ENCODE data around the gene CHPF. TPM values are rescaled to one million over a fixed set of nuclear protein-coding genes. Genes with fewer than 3 reads are reported as not detected.

Gene CHPF
- total and polyA plus RNA-seq, 2 experiments from 2014 or later: 180 to 315 TPM

- H3K79me2 ChIP-seq: no peaks in the 10 kb centered on the region
- H3K4me3 ChIP-seq: no peak overlapping the region
- no peak overlapping the region for H2AFZ ChIP-seq
- peaks cover 53% of the 10 kb centered on the region for H3K27me3 ChIP-seq
- H4K20me1 ChIP-seq (ENCODE audit: insufficient read depth, poor library complexity, severe bottlenecking): no peaks in the 10 kb centered on the region
- no peaks in the 10 kb centered on the region for H3K36me3 ChIP-seq (replicated peaks; ENCODE audit: insufficient read depth, low read depth)
- H3K4me1 ChIP-seq (ENCODE audit: insufficient read depth): peaks cover 6% of the 10 kb centered on the region
- H3K4me2 ChIP-seq: no peak overlapping the region
- no peak overlapping the region for H3K27ac ChIP-seq
- no peak for DNase-seq (ENCODE audit: low spot score)
- no peaks in the 10 kb centered on the region for H3K9me3 ChIP-seq (ENCODE audit: low read depth)
- TF ChIP-seq EZH2 (IDR thresholded peaks at IDR 0.05; ENCODE audit: borderline replicate concordance): no peak
- TF ChIP-seq, protein P1, sequence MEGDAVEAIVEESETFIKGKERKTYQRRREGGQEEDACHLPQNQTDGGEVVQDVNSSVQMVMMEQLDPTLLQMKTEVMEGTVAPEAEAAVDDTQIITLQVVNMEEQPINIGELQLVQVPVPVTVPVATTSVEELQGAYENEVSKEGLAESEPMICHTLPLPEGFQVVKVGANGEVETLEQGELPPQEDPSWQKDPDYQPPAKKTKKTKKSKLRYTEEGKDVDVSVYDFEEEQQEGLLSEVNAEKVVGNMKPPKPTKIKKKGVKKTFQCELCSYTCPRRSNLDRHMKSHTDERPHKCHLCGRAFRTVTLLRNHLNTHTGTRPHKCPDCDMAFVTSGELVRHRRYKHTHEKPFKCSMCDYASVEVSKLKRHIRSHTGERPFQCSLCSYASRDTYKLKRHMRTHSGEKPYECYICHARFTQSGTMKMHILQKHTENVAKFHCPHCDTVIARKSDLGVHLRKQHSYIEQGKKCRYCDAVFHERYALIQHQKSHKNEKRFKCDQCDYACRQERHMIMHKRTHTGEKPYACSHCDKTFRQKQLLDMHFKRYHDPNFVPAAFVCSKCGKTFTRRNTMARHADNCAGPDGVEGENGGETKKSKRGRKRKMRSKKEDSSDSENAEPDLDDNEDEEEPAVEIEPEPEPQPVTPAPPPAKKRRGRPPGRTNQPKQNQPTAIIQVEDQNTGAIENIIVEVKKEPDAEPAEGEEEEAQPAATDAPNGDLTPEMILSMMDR (IDR thresholded peaks at IDR 0.05; ENCODE audit: poor library complexity): no peak
- H3K9me2 ChIP-seq (replicated peaks; ENCODE audit: insufficient read depth): no peaks in the 10 kb centered on the region
- 93% methylated on average over 5 of the region's 9 CpGs for WGBS (ENCODE audit: low lambda C conversion rate, missing lambda C conversion rate)
These were observed 54.3 kb downstream of the CHPF start for GRCh38 chr2:219489315-219489714.

Small RNA genes within 50 kb of the gene (microRNA-seq; reads per million reads assigned to microRNA genes)
- 3.1 reads per million for gene MIR3132

Small RNA genes within 50 kb of the gene (small RNA-seq; reads per million reads assigned to genes)
- gene MIR3132: not detected
- not detected for gene RN7SKP213

Other genes starting within 250 kb of the CHPF start
- 3.5 and 4.6 TPM in 2 replicates for gene PTPRN, start 234.4 kb downstream of the CHPF start, total RNA-seq
- 9.8 and 9.9 TPM in 2 replicates for gene PTPRN, start 234.4 kb downstream of the CHPF start, polyA plus RNA-seq
- gene RESP18, start 211.1 kb downstream of the CHPF start, total RNA-seq: not detected in 2 replicates
- not detected in 2 replicates for gene RESP18, start 211.1 kb downstream of the CHPF start, polyA plus RNA-seq
- 53.5 and 72.0 TPM in 2 replicates for gene DNPEP, start 155.9 kb downstream of the CHPF start, total RNA-seq
- 79.0 and 87.7 TPM in 2 replicates for gene DNPEP, start 155.9 kb downstream of the CHPF start, polyA plus RNA-seq
- gene DES, start 125.4 kb downstream of the CHPF start, total RNA-seq: 103 and 114 TPM in 2 replicates
- gene DES, start 125.4 kb downstream of the CHPF start, polyA plus RNA-seq: 58.5 and 60.9 TPM in 2 replicates
- gene SPEG, start 109.0 kb downstream of the CHPF start, total RNA-seq: 21.1 and 21.6 TPM in 2 replicates
- gene SPEG, start 109.0 kb downstream of the CHPF start, polyA plus RNA-seq: 35.8 and 40.0 TPM in 2 replicates
- gene GMPPA, start 44.9 kb downstream of the CHPF start, total RNA-seq: 51.3 and 76.5 TPM in 2 replicates
- gene GMPPA, start 44.9 kb downstream of the CHPF start, polyA plus RNA-seq: 67.8 and 75.6 TPM in 2 replicates
- gene ASIC4, start 29.3 kb downstream of the CHPF start, total RNA-seq: not detected in 2 replicates
- gene ASIC4, start 29.3 kb downstream of the CHPF start, polyA plus RNA-seq: 0.07 TPM in 1 of 2 replicates, not detected in the other
- gene TMEM198, start 219 bp upstream of the CHPF start, total RNA-seq: 7.3 and 8.0 TPM in 2 replicates
- 10.4 and 12.2 TPM in 2 replicates for gene TMEM198, start 219 bp upstream of the CHPF start, polyA plus RNA-seq
- gene OBSL1, start 27.7 kb upstream of the CHPF start, total RNA-seq: 72.4 and 84.6 TPM in 2 replicates
- gene OBSL1, start 27.7 kb upstream of the CHPF start, polyA plus RNA-seq: 61.0 and 73.7 TPM in 2 replicates
- gene INHA, start 28.5 kb upstream of the CHPF start, total RNA-seq: 3.3 and 5.6 TPM in 2 replicates
- 8.1 and 9.2 TPM in 2 replicates for gene INHA, start 28.5 kb upstream of the CHPF start, polyA plus RNA-seq
- 16.7 and 18.0 TPM in 2 replicates for gene STK11IP, start 54.0 kb upstream of the CHPF start, total RNA-seq
- 17.6 and 23.1 TPM in 2 replicates for gene STK11IP, start 54.0 kb upstream of the CHPF start, polyA plus RNA-seq
- gene SLC4A3, start 83.8 kb upstream of the CHPF start, total RNA-seq: 1.8 and 3.0 TPM in 2 replicates
- gene SLC4A3, start 83.8 kb upstream of the CHPF start, polyA plus RNA-seq: 8.1 and 14.1 TPM in 2 replicates

Measured in hepatocyte (in vitro differentiated cells).